Heart left ventricle (tissue), 13 donors: ENCODE results near the gene RRP7A.

ENCODE experiments used
- POLR2A ChIP-seq, 2 donors: fragments of 450-650 bp; IDR thresholded peaks; one replicate each; pipeline ENCODE4 v1.6.1; 2017; ENCODE audit warnings: antibody characterized with exemption in 2 of 2, mild to moderate bottlenecking in 2 of 2, moderate library complexity in 2 of 2
- TF ChIP-seq, protein P1 (sequence below), 12 donors: fragments of 200-600 bp; sonication (generic) in 4 of 12; IDR thresholded peaks; one replicate each; pipeline versions ENCODE4 v1.5.0 to v1.8.0; 2018 to 2022; ENCODE audit warnings: antibody characterized with exemption in 12 of 12, mild to moderate bottlenecking in 5 of 12
- donor health status: ischemic (EF 13 %, LVEDD 7.1; RV severe dilation, severe dysfunction).
- donor health status: DM: no; HTN: yes; CAD: no.
- donor health status: DM: no; HTN: no; CAD: no.
- donor health status: ischemic (EF 25% LVEDD 6.9; RV normal size, moderate dysfunction).
- donor health status: ischemic (EF 25% LVEDD 5.7; RV mildly dilated, moderate dysfunction).
- donor health status: ischemic (EF 35%, LVEDD 5.7; RV mildly dilated, moderate dysfunction).
- donor health status: nonischemic (EF 11% LVEDD 7.7; RV severe dilation, severe dysfunction).
- donor health status: DM: yes; HTN: yes; CAD: no.
- donor health status: PGD.
- donor health status: ischemic (EF 29% LVEDD 5.4; RV normal size, mild dysfunction).
- donor health status: nonischemic (EF 23%, LVEDD 6.1; RV moderate dilation, normal function).

DNA sequence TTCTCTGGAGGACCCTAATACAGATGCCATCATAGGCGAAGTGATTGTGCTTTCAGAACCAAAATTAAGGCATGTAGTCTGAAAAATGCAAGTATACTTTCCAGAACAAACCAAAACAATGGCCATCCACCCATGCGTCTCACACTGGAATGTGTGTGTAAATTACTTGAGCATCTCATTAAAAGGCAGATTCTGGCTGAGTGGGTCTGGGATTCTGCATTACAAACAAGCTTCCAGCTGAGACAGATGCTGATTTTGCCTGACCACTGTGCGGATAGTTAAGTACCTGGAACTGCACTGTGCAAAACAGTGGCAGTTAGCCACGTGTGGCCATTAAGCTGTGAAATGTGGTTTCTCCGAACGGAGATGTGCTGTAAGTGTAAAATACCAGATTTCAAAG lies 26.2 kb downstream of the RRP7A start:
- TF ChIP-seq, protein P1, sequence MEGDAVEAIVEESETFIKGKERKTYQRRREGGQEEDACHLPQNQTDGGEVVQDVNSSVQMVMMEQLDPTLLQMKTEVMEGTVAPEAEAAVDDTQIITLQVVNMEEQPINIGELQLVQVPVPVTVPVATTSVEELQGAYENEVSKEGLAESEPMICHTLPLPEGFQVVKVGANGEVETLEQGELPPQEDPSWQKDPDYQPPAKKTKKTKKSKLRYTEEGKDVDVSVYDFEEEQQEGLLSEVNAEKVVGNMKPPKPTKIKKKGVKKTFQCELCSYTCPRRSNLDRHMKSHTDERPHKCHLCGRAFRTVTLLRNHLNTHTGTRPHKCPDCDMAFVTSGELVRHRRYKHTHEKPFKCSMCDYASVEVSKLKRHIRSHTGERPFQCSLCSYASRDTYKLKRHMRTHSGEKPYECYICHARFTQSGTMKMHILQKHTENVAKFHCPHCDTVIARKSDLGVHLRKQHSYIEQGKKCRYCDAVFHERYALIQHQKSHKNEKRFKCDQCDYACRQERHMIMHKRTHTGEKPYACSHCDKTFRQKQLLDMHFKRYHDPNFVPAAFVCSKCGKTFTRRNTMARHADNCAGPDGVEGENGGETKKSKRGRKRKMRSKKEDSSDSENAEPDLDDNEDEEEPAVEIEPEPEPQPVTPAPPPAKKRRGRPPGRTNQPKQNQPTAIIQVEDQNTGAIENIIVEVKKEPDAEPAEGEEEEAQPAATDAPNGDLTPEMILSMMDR (IDR thresholded peaks at IDR 0.05): no peak
- no peak for TF ChIP-seq POLR2A (IDR thresholded peaks at IDR 0.05)
